Epidermal melanocyte (primary cell): Measurements from ENCODE around the gene WDR1.

ENCODE experiments used
- DNase-seq: peaks from one replicate; pipeline ENCODE4 v3.0.0; 2011; ENCODE audit warnings: low spot score; ENCODE audit not compliant: insufficient read length

WDR1 gene

DNA sequence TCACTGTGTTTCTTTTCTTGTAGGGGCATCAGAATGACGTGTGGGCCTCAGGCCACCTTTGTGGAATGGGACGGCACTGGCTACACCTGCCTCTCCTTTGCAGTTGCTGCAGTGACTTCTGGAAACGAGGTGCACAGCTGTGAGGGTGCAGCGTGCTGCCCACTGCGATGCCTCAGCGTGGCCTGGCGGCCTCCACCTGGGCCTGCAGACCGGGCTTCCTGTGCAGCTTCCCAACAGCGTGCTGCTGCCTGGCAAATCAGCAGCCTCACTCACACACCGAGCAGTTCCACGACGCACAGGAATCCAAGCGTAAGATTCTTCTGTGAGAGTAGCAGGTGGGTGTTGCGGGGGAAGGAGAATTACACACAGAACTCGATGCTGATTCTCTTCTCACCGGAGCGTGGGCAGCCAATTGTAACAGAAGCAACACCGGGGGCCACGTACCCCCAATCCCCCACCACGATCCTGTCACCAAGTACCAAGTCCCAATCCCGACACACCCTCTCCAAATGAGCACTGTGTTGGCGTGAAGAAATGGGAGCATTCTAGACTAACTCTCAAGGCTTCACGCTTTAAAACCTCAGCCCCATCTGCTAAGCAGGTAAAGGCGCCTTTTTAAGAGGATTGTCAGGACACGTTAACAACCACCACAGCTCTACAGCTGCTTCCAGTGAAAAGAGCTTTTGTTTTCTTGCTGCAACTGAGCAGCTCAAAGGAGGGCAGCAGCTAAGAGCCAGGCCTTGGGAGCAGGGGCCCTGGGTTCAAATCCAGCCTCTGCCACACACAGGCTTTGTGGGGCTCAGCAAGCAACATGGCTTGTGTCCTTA is 16.9 kb downstream of the WDR1 start:
- no peak for DNase-seq

DNA sequence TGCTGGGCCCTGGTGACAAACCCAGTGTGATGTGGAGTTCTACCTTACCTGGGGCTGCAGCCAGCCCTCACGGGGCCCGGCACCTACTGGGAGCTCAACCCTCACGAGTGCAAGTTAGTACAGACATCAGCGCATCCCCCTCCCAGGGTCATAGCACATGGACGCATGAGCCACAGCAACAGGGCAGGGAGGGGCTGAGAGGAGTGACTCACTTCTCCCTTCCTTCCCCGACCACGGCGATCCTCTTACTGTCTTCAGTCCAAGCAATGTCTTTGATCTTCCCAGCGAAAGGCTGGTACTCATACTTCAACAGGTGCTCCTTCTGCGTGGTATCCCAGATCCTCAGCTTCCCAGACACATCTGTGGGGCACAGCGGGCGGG is 17.8 kb downstream of the WDR1 start:
- DNase-seq = no peak

DNA sequence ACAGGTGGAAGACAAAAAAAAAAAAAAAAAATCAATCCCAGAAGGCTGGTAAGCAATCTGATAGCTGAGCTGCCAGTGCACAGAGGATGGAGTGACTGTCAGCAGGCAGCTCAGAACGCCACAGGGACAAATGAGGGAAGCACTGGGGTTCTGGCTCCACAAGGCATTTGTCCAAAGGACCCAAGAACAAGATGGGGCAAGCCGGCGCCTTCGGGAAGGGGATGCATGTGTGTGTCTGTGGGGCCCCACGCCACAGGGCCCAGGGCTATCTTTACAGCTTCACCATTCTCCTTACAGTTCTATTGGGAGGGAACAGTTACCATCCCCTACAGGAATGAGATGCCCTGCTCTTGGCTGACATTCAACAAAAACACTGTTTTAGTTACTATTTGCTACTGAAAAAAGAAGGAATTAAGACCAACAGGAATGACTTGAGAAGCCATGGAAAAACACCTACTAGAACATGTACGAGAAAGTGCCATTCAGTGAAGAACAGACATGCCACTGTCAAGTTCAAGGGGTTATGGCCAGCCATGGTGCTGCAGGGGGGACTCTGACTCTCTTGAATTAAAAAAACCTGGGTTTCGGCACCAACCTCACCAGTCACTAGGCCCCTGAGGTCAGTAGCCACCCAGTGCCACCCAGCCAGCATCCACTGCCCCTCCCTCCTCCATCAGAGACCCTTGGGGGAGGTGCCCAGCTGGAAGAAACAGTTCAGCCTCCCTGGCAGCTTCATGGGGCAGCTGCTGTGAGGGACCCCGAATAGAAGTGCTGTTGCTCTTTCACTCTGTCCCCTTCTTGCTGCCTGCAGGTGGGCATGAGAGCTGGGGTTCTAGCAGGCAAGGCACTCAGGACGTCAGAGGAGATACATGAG is 18.5 kb downstream of the WDR1 start:
- no peak for DNase-seq

DNA sequence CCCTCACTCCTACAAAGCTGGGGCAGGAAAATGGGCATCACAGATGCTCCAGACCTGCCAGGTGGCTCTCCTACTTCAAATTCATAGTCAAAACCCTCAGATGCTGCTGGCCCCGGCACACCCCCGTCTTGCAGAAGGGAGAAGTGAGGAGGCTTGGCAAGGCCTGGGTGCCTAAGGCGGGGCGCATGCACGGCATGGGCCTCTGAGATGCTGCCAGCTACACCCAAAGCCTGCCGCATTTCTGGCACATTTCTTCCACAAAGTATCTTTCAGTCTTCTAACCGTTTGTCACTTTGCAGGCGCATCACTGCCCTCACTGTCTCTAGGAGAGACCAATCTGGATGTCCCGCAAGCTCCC is 19.6 kb downstream of the WDR1 start:
- no peak for DNase-seq

DNA sequence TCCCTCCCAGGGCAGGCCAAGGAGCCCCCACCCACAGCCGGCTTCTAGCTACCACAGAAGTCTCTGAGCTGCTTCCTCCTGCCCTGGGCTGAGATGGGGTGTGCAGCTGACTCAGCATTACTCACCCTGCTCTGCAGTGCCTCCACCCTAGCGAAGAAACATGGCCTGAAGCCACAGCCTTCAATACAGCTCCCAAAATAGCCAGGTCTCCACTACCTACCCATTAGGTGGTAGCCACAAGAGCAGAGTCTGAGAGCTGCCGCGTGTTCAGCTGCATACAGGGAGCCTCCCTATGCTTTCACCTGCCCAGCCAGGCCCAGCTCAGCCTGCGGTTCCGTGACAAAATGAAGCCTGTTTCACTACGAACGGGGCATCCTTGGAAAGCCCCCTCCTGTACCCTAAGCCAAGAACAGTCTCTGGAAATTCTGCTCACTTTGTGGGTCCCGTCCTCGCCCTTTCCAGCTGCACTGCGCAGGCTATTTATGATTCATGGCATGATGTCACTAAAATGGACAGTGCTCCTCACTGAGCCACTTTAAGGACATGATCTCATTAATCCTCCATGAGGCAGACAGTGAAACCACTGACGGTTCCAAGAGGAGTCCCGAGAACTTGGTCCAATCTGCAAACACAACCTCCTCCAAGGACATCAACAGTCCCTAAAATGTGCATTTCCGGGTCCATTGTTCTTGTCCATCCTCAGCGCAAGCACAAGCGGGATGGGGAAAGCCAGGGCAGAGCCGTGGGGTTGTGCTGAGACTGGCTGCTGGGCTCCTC is 20.2 kb downstream of the WDR1 start:
- peak; percentile 80 for DNase-seq

DNA sequence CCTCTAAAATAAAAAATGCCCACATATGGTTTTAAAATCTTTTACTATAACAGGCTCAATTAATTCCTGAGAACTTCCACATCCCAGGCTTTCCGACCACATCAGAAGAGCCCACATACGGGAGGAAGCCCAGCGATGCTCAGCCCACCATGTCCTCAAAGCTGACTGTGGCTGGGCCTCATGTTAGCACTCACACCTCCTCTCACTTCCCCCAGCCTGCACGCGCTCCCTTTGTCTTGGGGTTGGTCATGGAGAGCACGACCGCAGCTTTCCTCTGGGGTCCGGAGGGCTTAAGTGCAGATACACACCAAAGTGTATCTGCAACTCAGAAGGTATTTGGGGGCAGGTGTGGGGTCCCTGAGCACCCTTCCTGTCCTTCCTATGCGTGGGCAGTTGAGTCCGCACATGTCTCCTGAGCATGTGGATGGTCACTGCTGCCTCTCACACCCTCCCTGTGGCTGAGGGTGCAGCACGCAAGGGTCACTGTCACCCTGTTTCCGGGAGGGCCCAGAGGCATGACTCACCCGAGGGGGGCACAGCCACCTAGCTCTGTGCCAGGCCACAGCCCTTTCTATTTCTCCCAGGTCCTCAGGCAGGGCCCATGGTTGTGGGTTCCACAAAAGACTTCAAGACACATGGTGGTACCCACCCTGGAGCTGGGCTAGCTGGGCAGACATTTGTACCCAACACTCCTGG is 21.2 kb downstream of the WDR1 start:
- no peak for DNase-seq

DNA sequence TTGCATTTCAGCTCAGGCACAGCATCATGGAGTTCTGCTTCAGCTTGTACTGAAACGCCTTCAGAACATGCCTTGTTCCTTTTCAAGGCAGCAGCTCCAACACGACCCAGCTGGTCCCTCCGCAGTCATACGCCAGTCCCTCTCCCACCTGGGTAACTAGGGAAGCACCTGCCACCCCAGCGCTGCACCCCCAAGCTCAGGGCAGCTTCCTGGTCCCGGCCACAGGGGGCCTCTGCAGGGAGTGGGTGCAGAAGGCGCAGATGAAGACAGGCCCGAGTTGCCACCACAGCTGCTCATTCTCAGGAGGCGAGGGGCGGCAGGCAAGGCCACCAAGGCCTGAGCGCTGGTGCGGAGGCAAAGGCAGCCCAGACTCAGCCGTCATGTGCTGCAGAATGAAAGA is 21.8 kb downstream of the WDR1 start:
- DNase-seq = no peak

DNA sequence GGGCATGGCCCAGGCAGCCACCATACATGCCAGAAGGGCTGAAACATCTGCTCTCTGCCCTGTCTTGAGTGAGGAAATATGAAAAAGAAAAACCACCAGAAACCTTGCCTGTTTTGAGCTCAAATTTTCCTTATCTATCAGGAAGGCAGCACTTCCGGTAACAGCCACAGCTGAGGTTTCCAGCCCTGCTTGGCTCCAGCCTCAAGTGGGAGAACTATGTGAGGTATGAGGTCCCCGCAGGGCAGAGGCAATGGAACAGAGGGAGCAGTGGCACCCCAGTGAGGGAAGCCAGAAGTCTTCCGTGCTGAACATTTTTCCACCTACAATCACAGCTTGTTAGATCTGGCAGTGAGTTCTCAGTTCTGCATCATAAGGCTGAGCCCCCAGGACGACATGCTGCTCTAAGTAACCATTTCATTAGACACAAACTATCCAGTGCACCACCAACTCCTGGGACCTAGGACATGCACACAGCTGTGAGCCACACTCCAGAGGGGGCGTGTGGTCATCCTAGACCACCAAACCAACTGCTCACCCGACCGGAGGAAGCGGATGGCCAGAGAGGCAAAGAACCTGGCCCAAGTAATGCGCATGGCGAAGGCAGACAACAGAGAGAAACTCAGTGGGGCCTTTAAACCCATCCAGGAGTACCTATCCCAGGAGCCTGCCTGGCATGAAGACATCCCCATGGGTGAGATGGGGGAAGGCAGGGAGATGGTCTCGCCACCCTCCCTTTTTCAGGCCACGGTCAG is 22.6 kb downstream of the WDR1 start:
- peak; percentile 82 for DNase-seq

DNA sequence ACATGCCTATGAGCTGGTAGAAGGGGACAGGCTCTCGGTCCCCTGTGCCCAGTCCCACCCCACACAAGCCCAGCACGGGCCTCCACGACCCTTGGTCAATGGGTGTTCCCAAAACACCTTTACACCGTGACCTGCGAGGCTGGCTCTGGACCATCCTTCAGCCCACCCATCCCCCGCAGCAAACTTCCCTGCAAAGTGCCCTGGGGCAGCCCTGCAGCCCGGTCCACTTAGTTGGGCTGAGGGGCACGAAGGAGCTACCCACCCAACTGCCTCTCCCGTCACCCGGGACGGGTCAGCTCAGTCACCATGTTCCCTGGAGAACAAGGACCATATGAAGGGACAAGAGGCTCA is 23.4 kb downstream of the WDR1 start:
- DNase-seq = no peak

DNA sequence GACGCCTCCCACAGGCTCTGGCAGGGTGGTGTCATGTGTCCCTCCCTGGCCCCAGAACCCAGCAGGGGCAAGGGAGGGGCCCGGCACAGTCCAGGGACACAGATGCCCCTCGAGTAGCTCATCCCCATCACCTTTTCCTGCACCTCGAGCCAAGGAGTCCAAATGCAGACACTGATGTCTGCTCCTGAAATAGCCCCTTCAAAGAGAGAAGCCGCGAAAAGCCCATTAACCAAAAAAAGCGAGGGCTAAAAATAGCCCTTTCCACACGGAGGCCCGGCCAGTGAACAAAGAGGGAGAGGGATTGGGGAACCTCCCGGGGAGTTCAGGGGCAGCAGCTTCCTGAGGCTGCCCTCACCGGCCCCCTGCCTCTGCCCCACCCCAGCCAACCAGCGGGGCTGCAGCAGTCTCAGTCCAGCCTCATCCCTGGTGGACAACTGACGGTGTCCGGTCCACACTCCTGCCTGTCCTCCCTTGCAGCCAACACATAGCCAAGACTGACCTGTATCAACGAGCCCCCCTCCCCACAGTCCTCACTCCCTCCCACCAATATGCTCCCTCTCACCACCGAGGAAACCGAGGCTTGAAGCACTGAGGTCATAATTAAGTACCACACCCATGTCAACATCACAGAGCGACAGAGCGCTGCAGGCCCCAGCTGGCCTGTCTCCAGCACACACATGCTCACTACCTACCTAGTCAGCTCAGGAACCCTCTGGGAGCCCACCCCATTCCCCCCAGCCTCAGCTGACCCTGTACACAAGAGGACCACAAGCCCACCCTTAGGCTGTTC is 23.9 kb downstream of the WDR1 start:
- no peak for DNase-seq

DNA sequence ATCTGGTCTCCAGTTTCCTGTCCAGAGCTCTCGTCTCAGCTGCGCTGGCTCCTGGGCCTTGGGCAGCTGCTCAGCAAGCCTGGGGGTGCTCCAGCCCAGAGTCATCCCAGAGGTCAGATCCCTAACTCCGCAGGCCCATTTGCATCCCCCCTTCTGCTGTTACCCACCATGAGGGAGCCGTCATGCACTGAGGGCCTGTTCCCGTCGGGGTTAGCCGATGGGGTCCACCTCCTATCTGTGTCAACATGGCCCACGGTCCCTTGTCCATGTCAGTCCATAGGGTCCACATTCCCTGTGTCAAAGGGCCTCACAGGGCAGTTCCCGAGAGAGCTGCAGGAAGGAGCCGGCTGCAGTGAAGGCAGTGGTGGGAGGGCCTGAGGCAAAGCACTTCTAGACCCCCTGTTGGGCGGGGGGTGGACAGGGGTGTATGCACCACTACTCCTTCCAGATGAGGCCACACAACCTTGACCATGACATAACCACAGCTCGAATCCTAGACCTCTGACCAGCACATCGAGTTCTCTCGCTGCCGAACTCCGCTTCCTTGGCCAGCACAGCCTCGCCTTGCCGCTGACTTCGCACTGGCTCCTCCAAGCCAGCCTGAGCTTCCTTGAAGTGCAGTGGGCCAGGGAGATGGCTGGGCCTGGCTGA is 24.9 kb downstream of the WDR1 start:
- no peak for DNase-seq

DNA sequence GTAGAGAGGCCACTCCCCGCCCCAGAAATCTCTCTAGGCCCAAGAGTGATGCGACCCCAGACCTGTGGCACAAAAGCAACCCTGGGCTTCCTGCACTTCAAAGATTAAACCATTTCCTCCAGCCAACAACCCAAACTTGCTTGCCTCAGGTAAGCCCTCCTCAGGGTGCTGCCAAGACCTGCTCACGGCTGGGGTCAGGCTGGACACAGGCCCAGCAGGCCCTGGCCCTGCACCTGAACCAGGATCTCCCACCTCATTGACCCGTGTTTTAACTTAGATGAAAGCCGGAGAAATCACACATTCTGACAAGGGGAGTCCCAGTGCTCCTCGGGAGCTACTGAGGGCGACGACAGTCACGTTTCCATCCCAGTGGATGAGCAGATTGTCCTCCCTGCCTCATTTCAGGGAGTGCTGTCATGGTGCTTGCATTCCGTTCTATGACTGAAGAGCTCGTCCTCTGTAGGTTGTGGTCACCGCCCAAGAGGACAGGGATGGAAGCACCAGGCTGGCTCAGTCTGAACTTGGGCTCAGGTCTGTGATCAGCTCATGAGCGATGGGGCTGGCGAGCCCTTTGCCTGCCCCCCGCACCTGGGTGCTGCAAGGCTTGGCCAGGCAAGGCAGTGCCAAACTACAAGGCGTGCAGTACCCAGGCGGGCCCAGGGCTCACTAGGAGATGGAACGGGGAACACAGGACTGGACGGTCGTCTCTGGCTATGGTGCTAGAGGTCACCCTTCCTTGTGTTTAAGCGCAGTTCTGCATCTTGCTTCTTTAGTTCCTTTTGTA is 25.9 kb downstream of the WDR1 start:
- no peak for DNase-seq

DNA sequence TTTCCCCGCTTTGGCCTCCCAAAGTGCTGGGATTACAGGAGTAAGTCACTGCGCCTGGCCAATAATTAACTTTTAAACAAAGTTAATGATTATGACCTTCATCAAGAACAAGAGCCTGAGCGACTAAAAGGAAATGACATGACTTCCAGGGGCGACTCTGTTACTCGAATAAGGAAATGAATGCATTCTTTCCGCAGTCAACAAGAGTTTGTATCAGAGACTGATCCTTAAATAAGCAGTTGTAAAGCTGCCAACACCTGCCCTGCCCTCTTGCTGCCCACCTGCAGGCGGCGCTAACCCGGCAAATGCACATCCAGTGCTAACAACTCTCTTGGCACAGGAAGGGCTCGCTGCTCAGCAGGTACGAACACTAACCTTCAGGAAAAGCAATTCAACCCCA is 27.3 kb downstream of the WDR1 start:
- no peak for DNase-seq

DNA sequence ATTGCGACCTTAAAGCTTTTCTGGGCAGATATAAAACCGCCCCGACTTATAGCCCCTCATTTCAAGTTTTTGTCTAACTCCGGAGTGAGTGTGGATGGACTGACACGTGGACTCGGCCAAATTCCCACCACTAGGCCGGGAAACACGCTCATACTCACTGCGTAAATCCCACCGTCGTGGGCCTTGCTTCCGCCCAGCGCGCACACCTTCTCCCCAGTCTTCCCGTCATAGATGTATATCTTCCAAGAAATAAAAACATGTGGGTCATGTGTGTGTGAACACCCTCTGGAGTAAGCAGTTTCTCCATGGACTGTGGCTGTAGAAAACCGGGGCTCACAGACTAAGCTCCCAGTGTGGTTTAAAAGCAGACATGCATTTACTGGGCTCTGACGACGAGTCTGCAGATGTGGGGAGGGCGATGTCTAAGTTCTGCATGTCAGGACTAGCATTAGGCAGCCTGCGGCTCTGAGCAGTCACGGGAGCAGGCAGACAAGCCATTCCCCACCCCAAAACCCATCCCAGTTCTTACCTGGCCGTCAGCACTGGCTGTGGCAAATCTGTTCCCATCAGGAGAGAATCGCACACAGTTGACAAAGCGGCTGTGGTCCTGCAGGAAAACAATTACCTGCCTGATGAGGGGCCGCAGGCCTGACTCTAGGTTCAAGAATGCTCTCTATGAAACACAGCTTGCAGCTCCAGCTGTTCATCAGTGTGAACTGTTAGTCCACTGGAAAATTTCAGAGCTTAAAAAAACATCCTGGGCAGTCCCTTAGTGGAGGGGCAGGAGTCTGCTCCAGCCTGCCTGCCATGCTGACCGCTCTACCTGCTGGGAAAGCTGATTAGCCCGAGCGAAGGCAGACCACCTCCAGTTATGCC is 28.2 kb downstream of the WDR1 start:
- DNase-seq = no peak

DNA sequence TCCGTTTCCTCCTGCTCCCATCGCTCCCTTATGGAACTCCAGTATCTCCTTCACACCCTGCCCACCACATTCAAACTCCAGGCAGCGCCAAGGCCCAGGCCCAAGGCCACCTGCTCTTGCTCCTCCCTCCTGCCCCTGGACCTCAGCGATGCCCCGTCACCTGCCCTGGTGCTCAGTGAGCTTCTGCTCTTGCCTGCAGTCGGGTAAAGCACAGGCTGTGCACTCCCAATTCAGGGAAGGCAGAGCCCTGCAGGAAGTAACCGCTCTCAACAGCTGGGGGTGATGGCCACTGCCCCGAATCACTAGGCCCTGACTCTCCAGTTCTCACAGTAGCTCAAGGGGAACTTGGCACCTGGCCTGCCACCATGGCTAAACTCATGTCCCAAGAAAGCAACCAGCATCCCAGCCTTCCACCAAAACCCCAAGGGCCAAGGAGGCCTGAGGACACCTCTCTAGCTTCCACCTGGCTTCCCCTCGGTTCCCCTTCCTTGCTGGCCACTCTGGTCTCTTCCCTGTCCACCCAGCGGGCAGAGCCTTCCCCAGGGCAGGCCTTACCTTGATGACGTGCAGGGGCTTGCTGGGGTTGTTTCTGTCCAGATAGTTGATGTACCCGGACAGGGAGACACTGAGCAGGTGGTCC is 29.3 kb downstream of the WDR1 start:
- no peak for DNase-seq

DNA sequence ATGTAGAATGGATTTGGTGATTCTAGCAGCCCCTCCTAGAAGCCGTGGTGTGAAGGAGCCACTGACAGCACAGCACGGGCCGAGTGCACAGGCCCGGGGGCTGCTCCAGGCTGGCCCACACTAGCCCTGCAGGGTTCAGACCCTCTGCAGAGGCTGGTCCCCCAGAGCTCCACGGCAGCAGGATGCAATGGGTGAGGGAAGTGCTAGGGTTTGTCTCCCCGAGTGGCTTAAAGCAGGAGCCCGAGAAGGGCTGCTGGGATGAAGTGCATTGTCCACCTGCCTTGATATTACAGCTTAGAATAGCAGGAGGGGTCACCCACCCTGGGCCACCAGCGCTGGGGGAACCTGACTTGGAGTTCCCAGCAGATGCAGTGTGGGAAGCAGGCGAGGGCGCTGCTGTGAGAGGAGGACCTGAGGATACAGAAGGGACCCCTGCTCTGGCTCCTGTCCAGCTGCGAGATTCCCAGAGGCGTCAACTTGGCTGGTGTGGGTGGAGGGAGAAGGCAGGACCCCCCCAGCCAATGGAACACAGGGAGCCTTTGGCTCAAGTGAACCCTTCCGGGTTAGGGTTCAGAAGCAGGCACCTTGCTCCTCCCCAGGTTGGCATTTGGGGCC is 30.0 kb downstream of the WDR1 start:
- no peak for DNase-seq
